ENCODE results near the gene UBN2.

GRCh38 chr7:139231513-139232376 is 708 bp downstream of the UBN2 start:
- TF ChIP-seq CTCF (IDR thresholded peaks at IDR 0.05 in 8 of 11, conservative IDR thresholded peaks at IDR 0.05 in 3 of 11) (no peak), POLR2A (IDR thresholded peaks at IDR 0.05) (no peak), POLR2AphosphoS5 (IDR thresholded peaks at IDR 0.05) (no peak)

All from spleen (tissue), 7 donors.